GM19395 (cell line): ENCODE data around the gene NSL1.
"Not testable (repeated sequence)": the region's sequence is repeated elsewhere in the genome, so short reads cannot be mapped to it uniquely, and the experiment has no call there.

Experiments used
- ATAC-seq: cut with Tn5 transposase; IDR thresholded peaks from one replicate; pipeline ENCODE4 v1.9.1; 2021; ENCODE audit warnings: mild to moderate bottlenecking, moderate library complexity; ENCODE audit not compliant: unreplicated experiment

Gene NSL1

GRCh38 chr1:212785871-212786270, 5.7 kb downstream of the NSL1 start:
- ATAC-seq: no peak

GRCh38 chr1:212783976-212784375, 7.6 kb downstream of the NSL1 start:
- no peak for ATAC-seq

- ATAC-seq: no peak
Observed at GRCh38 chr1:212782422-212783154, 9.0 kb downstream of the NSL1 start.

GRCh38 chr1:212781225-212781624, 10.4 kb downstream of the NSL1 start:
- ATAC-seq: no peak

GRCh38 chr1:212780759-212781158, 10.8 kb downstream of the NSL1 start:
- ATAC-seq: no peak

GRCh38 chr1:212779086-212779485, 12.5 kb downstream of the NSL1 start:
- not testable (repeated sequence) for ATAC-seq

- no peak for ATAC-seq
Observed at GRCh38 chr1:212777151-212777550, 14.4 kb downstream of the NSL1 start.

GRCh38 chr1:212775241-212775640, 16.3 kb downstream of the NSL1 start:
- ATAC-seq: no peak

GRCh38 chr1:212774584-212774983, 17.0 kb downstream of the NSL1 start:
- no peak for ATAC-seq

- no peak for ATAC-seq
Observed at GRCh38 chr1:212773011-212773410, 18.6 kb downstream of the NSL1 start.

GRCh38 chr1:212771341-212771740, 20.2 kb downstream of the NSL1 start:
- ATAC-seq: no peak

GRCh38 chr1:212769459-212770167, 22.0 kb downstream of the NSL1 start:
- peak; percentile 66 for ATAC-seq

- not testable (repeated sequence) for ATAC-seq
Observed at GRCh38 chr1:212766825-212767224, 24.8 kb downstream of the NSL1 start.

GRCh38 chr1:212764718-212765281, 26.8 kb downstream of the NSL1 start:
- ATAC-seq: not testable (repeated sequence)

- no peak for ATAC-seq
Observed at GRCh38 chr1:212762839-212763238, 28.7 kb downstream of the NSL1 start.

- ATAC-seq: no peak
Observed at GRCh38 chr1:212762234-212762633, 29.3 kb downstream of the NSL1 start.

GRCh38 chr1:212760126-212760823, 31.3 kb downstream of the NSL1 start:
- ATAC-seq: peak; percentile 61

GRCh38 chr1:212759683-212760082, 31.9 kb downstream of the NSL1 start:
- ATAC-seq: peak; percentile 30

- ATAC-seq: no peak
Observed at GRCh38 chr1:212754680-212755079, 36.9 kb downstream of the NSL1 start.

- peak; percentile 61 for ATAC-seq
Observed at GRCh38 chr1:212754193-212754592, 37.4 kb downstream of the NSL1 start.

- no peak for ATAC-seq
Observed at GRCh38 chr1:212753749-212754148, 37.8 kb downstream of the NSL1 start.
